ENCODE data around the gene MT1G. TPM values are rescaled to one million over a fixed set of nuclear protein-coding genes. Genes with fewer than 3 reads are reported as not detected.

MT1G gene
- polyA plus RNA-seq, 1 donor from 2014 or later = not detected

- Histone ChIP-seq H3K9me2 (ENCODE audit: insufficient read depth, low read length) (no peaks in the 10 kb centered on the region), H3F3A (ENCODE audit: insufficient read depth, low read length, poor library complexity, severe bottlenecking) (no peaks in the 10 kb centered on the region), H3K27ac (ENCODE audit: low read length) (no peak overlapping the region), H2AFZ (ENCODE audit: low read depth, low read length) (no peak overlapping the region), H3K9me3 (ENCODE audit: low read length) (no peaks in the 10 kb centered on the region), H3K36me3 (ENCODE audit: insufficient read depth, low read length) (no peaks in the 10 kb centered on the region), H3K79me2 (replicated peaks; ENCODE audit: insufficient read depth, low read length) (no peaks in the 10 kb centered on the region), H3K4me2 (ENCODE audit: low read length) (no peak overlapping the region), H3K9ac (ENCODE audit: low read length) (no peak overlapping the region), H3K27me3 (ENCODE audit: insufficient read depth, low read depth, low read length) (peaks cover 94% of the 10 kb centered on the region), H4K20me1 (ENCODE audit: insufficient read depth) (no peaks in the 10 kb centered on the region), H3K4me3 (ENCODE audit: low read length) (no peak overlapping the region)
- TF ChIP-seq MXI1 (conservative IDR thresholded peaks at IDR 0.05; ENCODE audit: poor library complexity, severe bottlenecking) (no peak), CTCF (IDR thresholded peaks at IDR 0.05; ENCODE audit: poor library complexity, severe bottlenecking) (no peak), RAD21 (conservative IDR thresholded peaks at IDR 0.05) (no peak), SMC3 (conservative IDR thresholded peaks at IDR 0.05; ENCODE audit: poor library complexity) (no peak), EZH2 (IDR thresholded peaks at IDR 0.05; ENCODE audit: borderline replicate concordance, insufficient read depth, low read length, poor library complexity, severe bottlenecking) (no peak), REST (IDR thresholded peaks at IDR 0.05; ENCODE audit: borderline replicate concordance) (no peak), EP300 (conservative IDR thresholded peaks at IDR 0.05; ENCODE audit: poor library complexity, severe bottlenecking) (no peak), TAF1 (IDR thresholded peaks at IDR 0.05; ENCODE audit: low read depth) (no peak), POLR2AphosphoS5 (IDR thresholded peaks at IDR 0.05) (no peak)
Observed at GRCh38 chr16:56628486-56629350, 39.1 kb downstream of the MT1G start.

GRCh38 chr16:56626685-56627084 is 41.2 kb downstream of the MT1G start:
- no peak overlapping the region for H2AFZ ChIP-seq (ENCODE audit: low read depth, low read length)
- no peaks in the 10 kb centered on the region for H3K79me2 ChIP-seq (replicated peaks; ENCODE audit: insufficient read depth, low read length)
- no peak overlapping the region for H3K4me3 ChIP-seq (ENCODE audit: low read length)
- H3K9me2 ChIP-seq (ENCODE audit: insufficient read depth, low read length) = no peaks in the 10 kb centered on the region
- no peak overlapping the region for H3K27ac ChIP-seq (ENCODE audit: low read length)
- no peak for TF ChIP-seq POLR2AphosphoS5 (IDR thresholded peaks at IDR 0.05)
- no peak for TF ChIP-seq SMC3 (conservative IDR thresholded peaks at IDR 0.05; ENCODE audit: poor library complexity)
- TF ChIP-seq CTCF (IDR thresholded peaks at IDR 0.05; ENCODE audit: poor library complexity, severe bottlenecking) = no peak
- TF ChIP-seq MXI1 (conservative IDR thresholded peaks at IDR 0.05; ENCODE audit: poor library complexity, severe bottlenecking) = no peak
- TF ChIP-seq EZH2 (IDR thresholded peaks at IDR 0.05; ENCODE audit: borderline replicate concordance, insufficient read depth, low read length, poor library complexity, severe bottlenecking) = no peak
- TF ChIP-seq RAD21 (conservative IDR thresholded peaks at IDR 0.05) = no peak
- no peak for TF ChIP-seq EP300 (conservative IDR thresholded peaks at IDR 0.05; ENCODE audit: poor library complexity, severe bottlenecking)
- no peak for TF ChIP-seq TAF1 (IDR thresholded peaks at IDR 0.05; ENCODE audit: low read depth)
- TF ChIP-seq REST (IDR thresholded peaks at IDR 0.05; ENCODE audit: borderline replicate concordance) = no peak
- H4K20me1 ChIP-seq (ENCODE audit: insufficient read depth) = no peaks in the 10 kb centered on the region
- H3K27me3 ChIP-seq (ENCODE audit: insufficient read depth, low read depth, low read length) = peaks cover 81% of the 10 kb centered on the region
- H3K9me3 ChIP-seq (ENCODE audit: low read length) = no peaks in the 10 kb centered on the region
- H3F3A ChIP-seq (ENCODE audit: insufficient read depth, low read length, poor library complexity, severe bottlenecking) = no peaks in the 10 kb centered on the region
- H3K9ac ChIP-seq (ENCODE audit: low read length) = no peak overlapping the region
- H3K36me3 ChIP-seq (ENCODE audit: insufficient read depth, low read length) = no peaks in the 10 kb centered on the region
- H3K4me2 ChIP-seq (ENCODE audit: low read length) = no peak overlapping the region
